IMR-90 (cell line): ENCODE results near the gene CDH9. TPM values are rescaled to one million over a fixed set of nuclear protein-coding genes. Genes with fewer than 3 reads are reported as not detected.

ENCODE experiments used
- ATAC-seq: fragments of 200-7000 bp; cut with Tn5 transposase; 2 replicates; pipeline ENCODE4 v1.9.1; 2020; ENCODE audit warnings: low read depth, mild to moderate bottlenecking, moderate library complexity
- BruUV-seq: library from RNA; stranded (reverse); fragments of 400-500 nt; replicated peaks from 2 replicates; lab custom pipeline; 2021; lab: Mats Ljungman, UMichigan
- CTCF ChIA-PET: fragments of 300-600 bp; formaldehyde crosslinking; extraction: SDS; loops from one replicate; lab custom pipeline; 2021; ENCODE audit warnings: antibody characterized with exemption; lab: Yijun Ruan, JAX
- POLR2A ChIA-PET: fragments of 300-600 bp; sonication (Branson Sonifier 250); formaldehyde crosslinking; loops from one replicate; lab custom pipeline; 2022; ENCODE audit warnings: antibody characterized with exemption; ENCODE audit not compliant: unreplicated experiment; lab: Charles Lee
- DNase-seq: peaks from one replicate; pipeline ENCODE4 v3.0.0; 2013
- H2AFZ ChIP-seq: replicated peaks from 2 replicates; pipeline ENCODE3; 2013; ENCODE audit warnings: low read length, mild to moderate bottlenecking; ENCODE audit not compliant: poor library complexity
- H2AK5ac ChIP-seq: 2 replicates; pipeline ENCODE4 v1.6.1; 2013; ENCODE audit warnings: low read depth, low read length, inconsistent platforms
- H2AK9ac ChIP-seq: replicated peaks from 2 replicates; pipeline ENCODE3; 2013; ENCODE audit warnings: mild to moderate bottlenecking, low read depth, low read length, moderate library complexity; ENCODE audit not compliant: poor library complexity
- H2BK120ac ChIP-seq: 2 replicates; pipeline ENCODE4 v1.6.1; 2013; ENCODE audit warnings: low read depth, low read length, inconsistent platforms
- H2BK15ac ChIP-seq: 3 replicates; pipeline ENCODE4 v1.6.1; 2013; ENCODE audit warnings: low read depth, low read length, inconsistent platforms
- H2BK20ac ChIP-seq: 2 replicates; pipeline ENCODE4 v1.6.1; 2013; ENCODE audit warnings: low read depth, mild to moderate bottlenecking, inconsistent platforms, low read length, moderate library complexity
- H2BK5ac ChIP-seq: 2 replicates; pipeline ENCODE4 v1.6.1; 2013; ENCODE audit warnings: mild to moderate bottlenecking, low read depth, low read length, inconsistent platforms; ENCODE audit not compliant: poor library complexity, severe bottlenecking
- H3K14ac ChIP-seq: replicated peaks from 2 replicates; pipeline ENCODE4 v1.6.1; 2013; ENCODE audit warnings: low read depth, low read length, inconsistent platforms
- H3K18ac ChIP-seq: 2 replicates; pipeline ENCODE4 v1.6.1; 2013; ENCODE audit warnings: low read depth, low read length, control low read depth
- H3K23ac ChIP-seq: 2 replicates; pipeline ENCODE4 v1.6.1; 2013; ENCODE audit warnings: low read depth, low read length, inconsistent platforms
- H3K27ac ChIP-seq: 2 replicates; pipeline ENCODE4 v1.5.1; 2013; ENCODE audit warnings: mild to moderate bottlenecking, control low read depth, low read length; ENCODE audit not compliant: insufficient read depth
- H3K27me3 ChIP-seq: 2 replicates; pipeline ENCODE4 v1.6.1; 2013; ENCODE audit warnings: low read length; ENCODE audit not compliant: control insufficient read depth, insufficient read depth
- H3K36me3 ChIP-seq: 2 replicates; pipeline ENCODE4 v1.6.1; 2013; ENCODE audit warnings: low read length, mixed read lengths; ENCODE audit not compliant: control insufficient read depth, insufficient read depth
- H3K4ac ChIP-seq: 2 replicates; pipeline ENCODE4 v1.6.1; 2013; ENCODE audit warnings: low read depth, low read length, inconsistent platforms
- H3K4me1 ChIP-seq: 2 replicates; pipeline ENCODE4 v1.6.1; 2013; ENCODE audit warnings: low read length, mixed read lengths; ENCODE audit not compliant: control insufficient read depth, insufficient read depth
- H3K4me2 ChIP-seq: 2 replicates; pipeline ENCODE4 v1.6.1; 2013; ENCODE audit warnings: low read depth, mild to moderate bottlenecking, control low read depth, low read length, moderate library complexity
- H3K4me3 ChIP-seq: 2 replicates; pipeline ENCODE4 v1.5.1; 2013; ENCODE audit warnings: low read depth, mild to moderate bottlenecking, control low read depth, low read length, moderate library complexity; ENCODE audit not compliant: insufficient read depth
- H3K56ac ChIP-seq: 2 replicates; pipeline ENCODE4 v1.6.1; 2013; ENCODE audit warnings: low read length, inconsistent platforms; ENCODE audit not compliant: insufficient read depth; ENCODE audit errors: extremely low read depth
- H3K79me1 ChIP-seq, 2 experiments: 2 replicates each; pipeline ENCODE4 v1.6.1; 2013; ENCODE audit warnings: low read length in 2 of 2, inconsistent platforms in 1 of 2, low read depth in 1 of 2
- H3K9ac ChIP-seq: 2 replicates; pipeline ENCODE4 v1.6.1; 2013; ENCODE audit warnings: low read depth, low read length, control low read depth
- H3K9me1 ChIP-seq: 2 replicates; pipeline ENCODE4 v1.6.1; 2013; ENCODE audit warnings: low read length, inconsistent platforms; ENCODE audit not compliant: insufficient read depth
- H3K9me3 ChIP-seq: 2 replicates; pipeline ENCODE4 v1.6.1; 2013; ENCODE audit warnings: low read length; ENCODE audit not compliant: control insufficient read depth, insufficient read depth
- H4K20me1 ChIP-seq: 2 replicates; pipeline ENCODE4 v1.6.1; 2013; ENCODE audit warnings: low read length, inconsistent platforms; ENCODE audit not compliant: insufficient read depth
- H4K5ac ChIP-seq: 2 replicates; pipeline ENCODE4 v1.6.1; 2013; ENCODE audit warnings: mild to moderate bottlenecking, low read depth, low read length, control low read depth
- H4K8ac ChIP-seq, 2 experiments: 2 replicates each; pipeline ENCODE4 v1.6.1; 2013; ENCODE audit warnings: low read depth in 2 of 2, low read length in 2 of 2, control low read depth in 1 of 2, inconsistent platforms in 1 of 2
- H4K91ac ChIP-seq: 2 replicates; pipeline ENCODE4 v1.6.1; 2013; ENCODE audit warnings: low read depth, low read length, inconsistent platforms; ENCODE audit not compliant: insufficient read depth
- BHLHE40 ChIP-seq: fragments of 150-350 bp; IDR thresholded peaks from 2 replicates; pipeline ENCODE4 v1.6.1; 2016; ENCODE audit warnings: mild to moderate bottlenecking, low read depth, low read length
- MAZ ChIP-seq: IDR thresholded peaks from 2 replicates; pipeline ENCODE4 v1.6.1; 2012; ENCODE audit warnings: low read depth, mild to moderate bottlenecking, low read length, improper control_type of control experiment, moderate library complexity, borderline replicate concordance
- POLR2A ChIP-seq: IDR thresholded peaks from 2 replicates; pipeline ENCODE4 v1.6.1; 2012; ENCODE audit warnings: mild to moderate bottlenecking, low read depth, low read length
- dilution Hi-C: fragments of 300-500 bp; cut with HindIII; formaldehyde crosslinking; loops from one replicate; pipeline ENCODE4 v1.14.3; 2018; ENCODE audit warnings: low sequenced_read_pairs; ENCODE audit not compliant: unreplicated experiment
- in situ Hi-C: fragments of 300-500 bp; cut with MboI; formaldehyde crosslinking; loops from 3 replicates; pipeline ENCODE4 v1.14.3; 2019; ENCODE audit warnings: low sequenced_read_pairs, inconsistent platforms, mixed read lengths
- intact Hi-C: fragments of 100-400 bp; cut with micrococcal nuclease; formaldehyde crosslinking; loops from 2 replicates; pipeline ENCODE4 v1.10.0; 2022
- polyA plus RNA-seq, 3 experiments: library from polyadenylated mRNA; depleted of rRNA; stranded (reverse); fragments of >200 nt; gene quantifications; 2 replicates each; pipeline ENCODE4 v1.2.3, GENCODE V29; 2012; ENCODE audit warnings: low replicate concordance in 1 of 3
- total RNA-seq: library from RNA; depleted of rRNA; stranded (reverse); fragments of >200 nt; gene quantifications from 2 replicates; pipeline ENCODE4 v1.2.3, GENCODE V29; 2012

CDH9 gene
- total and polyA plus RNA-seq, 2 of the 4 experiments (the other 2 are of a cell fraction), result not detected

DNA sequence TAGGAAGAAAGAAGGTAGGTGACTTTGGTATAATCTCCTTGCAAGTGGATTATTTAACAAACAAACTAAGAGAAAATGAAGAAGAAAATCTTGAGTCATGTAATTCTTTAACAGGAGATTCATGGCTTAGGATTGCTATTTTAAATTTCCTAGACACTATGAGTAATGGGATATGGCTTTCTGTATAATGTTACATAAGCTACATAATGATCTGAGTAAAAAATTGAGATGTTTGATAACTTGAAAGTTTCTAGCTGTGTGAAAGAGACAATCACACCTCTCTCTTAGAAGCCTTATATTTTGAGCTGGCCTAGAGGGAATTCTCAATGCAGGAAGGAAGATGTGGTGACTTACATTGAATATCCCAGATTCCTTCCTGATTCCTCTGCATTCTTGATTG is 92.5 kb downstream of the CDH9 start:
- Histone ChIP-seq H3K4ac (no peak overlapping the region), H3K14ac (no peak overlapping the region), H2AK9ac (no peak overlapping the region), H2BK5ac (no peak overlapping the region), H3K9me3 (peaks cover 3% of the 10 kb centered on the region; the same call in 1 of the 2 replicates), H4K8ac (no peak overlapping the region), H3K4me1 (no peaks in the 10 kb centered on the region), H4K5ac (no peak overlapping the region), H2AFZ (no peak overlapping the region), H3K9ac (no peak overlapping the region), H4K91ac (no peak overlapping the region), H3K56ac (no peak overlapping the region), H3K18ac (no peak overlapping the region), H3K4me2 (no peak overlapping the region), H2BK120ac (no peak overlapping the region), H3K27ac (no peak overlapping the region), H2BK20ac (no peak overlapping the region), H3K79me1 (no peaks in the 10 kb centered on the region), H3K36me3 (no peaks in the 10 kb centered on the region), H3K27me3 (no peaks in the 10 kb centered on the region), H3K23ac (no peak overlapping the region), H2AK5ac (no peak overlapping the region), H4K20me1 (no peaks in the 10 kb centered on the region), H3K9me1 (no peaks in the 10 kb centered on the region), H2BK15ac (no peak overlapping the region), H3K4me3 (no peak overlapping the region)
- dilution Hi-C loops, result no loop called here
- ChIA-PET POLR2A (no interaction called here), CTCF (no interaction called here)
- intact Hi-C loops, result no loop called here
- in situ Hi-C loops, result no loop called here
- no peak for DNase-seq
- ATAC-seq, result no peak
- TF ChIP-seq MAZ, result no peak
- no peak for TF ChIP-seq POLR2A
- TF ChIP-seq BHLHE40, result no peak
- BruUV-seq, result no TSS peak
